Endothelial cell of umbilical vein (primary cell): ENCODE measurements around the gene ATP6V0A4. TPM values are rescaled to one million over a fixed set of nuclear protein-coding genes. Genes with fewer than 3 reads are reported as not detected.

ENCODE experiments used
- BruUV-seq: library from RNA; stranded (reverse); fragments of 400-500 nt; replicated peaks from 2 replicates; lab custom pipeline; 2021; lab: Mats Ljungman, UMichigan
- CTCF ChIA-PET: fragments of 300-600, 350-600 bp; sonication (Branson Sonifier 250); formaldehyde crosslinking; loops from one replicate; lab custom pipeline; 2021; ENCODE audit warnings: antibody characterized with exemption, inconsistent platforms; lab: Charles Lee
- POLR2A ChIA-PET: fragments of 300-600, 350-600 bp; sonication (Branson Sonifier 250); formaldehyde crosslinking; loops from one replicate; lab custom pipeline; 2021; ENCODE audit warnings: antibody characterized with exemption, inconsistent platforms; lab: Charles Lee
- DNase-seq: peaks from one replicate; pipeline ENCODE4 v3.0.0-alpha.2; 2011; ENCODE audit warnings: low read depth, low spot score
- FAIRE-seq: peaks from 2 replicates; lab custom pipeline; 2011; peaks lifted over from hg19 to GRCh38; lab: Jason Lieb, UNC
- H2AFZ ChIP-seq: 2 replicates; pipeline ENCODE4 v1.6.0; 2012; ENCODE audit warnings: low read depth, low read length, control low read depth, inconsistent platforms
- H3K27ac ChIP-seq: 2 replicates; pipeline ENCODE4 v1.5.1; 2011; ENCODE audit warnings: low read depth, mild to moderate bottlenecking, control low read depth, low read length, moderate library complexity; ENCODE audit not compliant: insufficient read depth
- H3K27me3 ChIP-seq, 2 experiments: 2 replicates each; pipeline versions ENCODE4 v1.6.0 to v1.6.1; 2011; ENCODE audit warnings: low read length in 2 of 2, mixed read lengths in 1 of 2; ENCODE audit not compliant: control insufficient read depth in 2 of 2, insufficient read depth in 2 of 2
- H3K36me3 ChIP-seq, 2 experiments: 2 replicates in 1 of 2; 3 replicates in 1 of 2; pipeline ENCODE4 v1.5.1; 2011; ENCODE audit warnings: low read length in 2 of 2, mild to moderate bottlenecking in 1 of 2, moderate library complexity in 1 of 2; ENCODE audit not compliant: control insufficient read depth in 2 of 2, insufficient read depth in 2 of 2; ENCODE audit errors: extremely low read depth in 1 of 2
- H3K4me1 ChIP-seq: 3 replicates; pipeline ENCODE4 v1.5.1; 2011; ENCODE audit warnings: mild to moderate bottlenecking, low read length; ENCODE audit not compliant: control insufficient read depth, insufficient read depth; ENCODE audit errors: extremely low read depth
- H3K4me2 ChIP-seq: 2 replicates; pipeline ENCODE4 v1.6.1; 2011; ENCODE audit warnings: low read length, control low read depth, mixed read lengths; ENCODE audit not compliant: insufficient read depth
- H3K4me3 ChIP-seq, 3 experiments: fragments of 200-600 bp in 1 of 3; sonication (generic), shearing (Covaris generic) in 1 of 3; replicated peaks in 1 of 3; 2 replicates each; pipeline ENCODE4 v1.5.1; 2011 to 2016; ENCODE audit warnings: control low read depth in 3 of 3, low read length in 3 of 3, mild to moderate bottlenecking in 2 of 3, inconsistent platforms in 1 of 3, low read depth in 1 of 3, moderate library complexity in 1 of 3; ENCODE audit not compliant: insufficient read depth in 1 of 3
- H3K79me2 ChIP-seq: 2 replicates; pipeline ENCODE4 v1.6.0; 2012; ENCODE audit warnings: low read length, inconsistent platforms; ENCODE audit not compliant: control insufficient read depth, insufficient read depth
- H3K9ac ChIP-seq: replicated peaks from 2 replicates; pipeline ENCODE3; 2011; ENCODE audit warnings: low read length, control low read depth; ENCODE audit not compliant: insufficient read depth; ENCODE audit errors: extremely low read depth
- H3K9me1 ChIP-seq: replicated peaks from 3 replicates; pipeline ENCODE4 v1.6.0; 2011; ENCODE audit warnings: mild to moderate bottlenecking, low read length; ENCODE audit not compliant: control insufficient read depth, insufficient read depth; ENCODE audit errors: extremely low read depth
- H3K9me3 ChIP-seq: replicated peaks from 2 replicates; pipeline ENCODE4 v1.5.1; 2012; ENCODE audit warnings: low read length, inconsistent platforms; ENCODE audit not compliant: control insufficient read depth, insufficient read depth
- H4K20me1 ChIP-seq: replicated peaks from 2 replicates; pipeline ENCODE3; 2011; ENCODE audit warnings: mild to moderate bottlenecking, low read length; ENCODE audit not compliant: control insufficient read depth, insufficient read depth; ENCODE audit errors: extremely low read depth
- CTCF ChIP-seq, 2 donors: IDR thresholded peaks; 1 replicate in 1 of 2; 2 replicates in 1 of 2; pipeline ENCODE4 v1.5.1; 2011; ENCODE audit warnings: low read length in 2 of 2, mild to moderate bottlenecking in 2 of 2, moderate library complexity in 2 of 2, control low read depth in 1 of 2, inconsistent platforms in 1 of 2, low read depth in 1 of 2; ENCODE audit not compliant: insufficient read depth in 1 of 2; ENCODE audit errors: extremely low read depth in 1 of 2
- EZH2 ChIP-seq: IDR thresholded peaks from 2 replicates; pipeline ENCODE4 v1.6.1; 2012; ENCODE audit warnings: borderline replicate concordance, low read depth, mild to moderate bottlenecking, moderate library complexity, low read length, inconsistent platforms; ENCODE audit not compliant: severe bottlenecking
- FOS ChIP-seq: IDR thresholded peaks from 2 replicates; pipeline ENCODE4 v1.6.1; 2011; ENCODE audit warnings: mild to moderate bottlenecking, low read length, moderate library complexity, borderline replicate concordance; ENCODE audit not compliant: insufficient read depth
- GATA2 ChIP-seq: IDR thresholded peaks from 2 replicates; pipeline ENCODE4 v1.7.0; 2011; ENCODE audit warnings: low read depth, mild to moderate bottlenecking, moderate library complexity, mixed read lengths, low read length; ENCODE audit not compliant: insufficient read length, insufficient read depth
- JUN ChIP-seq: IDR thresholded peaks from 2 replicates; pipeline ENCODE4 v1.6.1; 2011; ENCODE audit warnings: borderline replicate concordance, low read depth; ENCODE audit not compliant: insufficient read length, insufficient read depth
- POLR2A ChIP-seq: IDR thresholded peaks from 2 replicates; pipeline ENCODE4 v1.6.1; 2012; ENCODE audit warnings: low read depth, mild to moderate bottlenecking, control low read depth, low read length
- POLR2AphosphoS5 ChIP-seq: IDR thresholded peaks from 2 replicates; pipeline ENCODE4 v1.6.1; 2012; ENCODE audit warnings: low read depth, mild to moderate bottlenecking, control low read depth, low read length, moderate library complexity; ENCODE audit not compliant: insufficient read depth
- dilution Hi-C: fragments of 300-500 bp; cut with MboI; formaldehyde crosslinking; loops from one replicate; pipeline ENCODE4 v1.15.0; 2019; ENCODE audit warnings: low sequenced_read_pairs; ENCODE audit not compliant: extremely low pct_ligation_motif_present
- intact Hi-C: fragments of 100-400 bp; cut with micrococcal nuclease; formaldehyde crosslinking; loops from one replicate; pipeline ENCODE4 v1.10.0; 2022
- polyA plus RNA-seq, 4 experiments: library from polyadenylated mRNA; depleted of rRNA in 3 of 4; stranded (reverse) in 3 of 4; unstranded in 1 of 4; fragments of >200 nt; gene quantifications; 2 replicates each; pipeline versions ENCODE4 v1.2.1 to v1.2.3, GENCODE V29; 2011 to 2012; ENCODE audit warnings: missing spikeins in 1 of 4
- total RNA-seq: library from RNA; stranded (reverse); gene quantifications from 2 replicates; pipeline ENCODE4 v1.2.3, GENCODE V29; 2021

ATP6V0A4 gene
- total and polyA plus RNA-seq, 2 donors (not counting 3 experiments of a cell fraction or from before 2014, with no cell fraction given), result 0.07 to 0.24 TPM

GRCh38 chr7:138691178-138691577, 106.8 kb downstream of the ATP6V0A4 start:
- no TSS peak for BruUV-seq
- no peak for DNase-seq
- CTCF ChIA-PET, result no interaction called here
- intact Hi-C loops, result no loop called here
- H4K20me1 ChIP-seq, result no peaks in the 10 kb centered on the region
- FAIRE-seq, result no peak
- no peak overlapping the region for H3K9ac ChIP-seq
- H3K4me3 ChIP-seq, result no peak overlapping the region
- H3K79me2 ChIP-seq, result no peaks in the 10 kb centered on the region
- TF ChIP-seq JUN, result no peak
- TF ChIP-seq FOS, result no peak
- no peak for TF ChIP-seq GATA2
- no peak for TF ChIP-seq POLR2AphosphoS5
- no peak for TF ChIP-seq EZH2
- no peak for TF ChIP-seq CTCF (IDR thresholded peaks at IDR 0.05; ENCODE audit: extremely low read depth in 1 of 2, insufficient read depth in 1 of 2, low read depth in 1 of 2, low read length in 2 of 2)
- TF ChIP-seq POLR2A, result no peak
- no peak overlapping the region for H2AFZ ChIP-seq
- no peak overlapping the region for H3K4me2 ChIP-seq
- no peaks in the 10 kb centered on the region for H3K27me3 ChIP-seq
- H3K36me3 ChIP-seq, result no peaks in the 10 kb centered on the region
- no peaks in the 10 kb centered on the region for H3K9me3 ChIP-seq
- H3K27ac ChIP-seq, result no peak overlapping the region
- dilution Hi-C loops, result no loop called here
- POLR2A ChIA-PET, result no interaction called here
- H3K9me1 ChIP-seq, result no peaks in the 10 kb centered on the region
- no peaks in the 10 kb centered on the region for H3K4me1 ChIP-seq
